Measurements from ENCODE around the gene BICDL2. TPM values are rescaled to one million over a fixed set of nuclear protein-coding genes. Genes with fewer than 3 reads are reported as not detected.

The BICDL2 gene
- total and polyA plus RNA-seq, 2 donors (not counting 1 experiment from before 2014, with no cell fraction given), result not detected

GRCh38 chr16:3015865-3016521 is 20.8 kb downstream of the BICDL2 start:
- Histone ChIP-seq H3K36me3 (ENCODE audit: control insufficient read depth, insufficient read depth, low read length) (no peaks in the 10 kb centered on the region), H3K79me2 (ENCODE audit: control insufficient read depth, insufficient read depth, low read length) (no peaks in the 10 kb centered on the region), H3K27me3 (ENCODE audit: control insufficient read depth, insufficient read depth, low read length) (peaks cover 24% of the 10 kb centered on the region), H3K4me3 (replicated peaks in 1 of 4; ENCODE audit: control extremely low read depth in 1 of 4, insufficient read depth in 1 of 4, low read depth in 3 of 4, low read length in 4 of 4) (no peak overlapping the region), H3K4me1 (ENCODE audit: control insufficient read depth, extremely low read depth, insufficient read depth, low read length) (no peaks in the 10 kb centered on the region), H3K9ac (ENCODE audit: insufficient read depth, low read length) (no peak overlapping the region), H2AFZ (ENCODE audit: low read length) (no peak overlapping the region), H3K9me3 (ENCODE audit: control insufficient read depth, insufficient read depth, low read depth, low read length) (no peaks in the 10 kb centered on the region), H3K4me2 (ENCODE audit: extremely low read depth, insufficient read depth, low read length) (no peak overlapping the region), H3K27ac (ENCODE audit: insufficient read depth, low read length) (no peak overlapping the region), H4K20me1 (ENCODE audit: control insufficient read depth, extremely low read depth, insufficient read depth, low read length) (no peaks in the 10 kb centered on the region)
- TF ChIP-seq CTCF (conservative IDR thresholded peaks at IDR 0.05 in 1 of 2, IDR thresholded peaks at IDR 0.05 in 1 of 2; ENCODE audit: low read depth in 1 of 2, low read length in 2 of 2) (no peak), EZH2 (IDR thresholded peaks at IDR 0.05; ENCODE audit: low read length, missing control alignments) (no peak)
- no peak for DNase-seq (ENCODE audit: low read depth in 2 of 2)

GRCh38 chr16:3014971-3015370 is 21.8 kb downstream of the BICDL2 start:
- Histone ChIP-seq H3K4me3 (replicated peaks in 1 of 4; ENCODE audit: control extremely low read depth in 1 of 4, insufficient read depth in 1 of 4, low read depth in 3 of 4, low read length in 4 of 4) (no peak overlapping the region), H3K79me2 (ENCODE audit: control insufficient read depth, insufficient read depth, low read length) (no peaks in the 10 kb centered on the region), H3K36me3 (ENCODE audit: control insufficient read depth, insufficient read depth, low read length) (no peaks in the 10 kb centered on the region), H3K9ac (ENCODE audit: insufficient read depth, low read length) (no peak overlapping the region), H4K20me1 (ENCODE audit: control insufficient read depth, extremely low read depth, insufficient read depth, low read length) (no peaks in the 10 kb centered on the region), H2AFZ (ENCODE audit: low read length) (no peak overlapping the region), H3K27me3 (ENCODE audit: control insufficient read depth, insufficient read depth, low read length) (peaks cover 26% of the 10 kb centered on the region), H3K4me2 (ENCODE audit: extremely low read depth, insufficient read depth, low read length) (no peak overlapping the region), H3K27ac (ENCODE audit: insufficient read depth, low read length) (no peak overlapping the region), H3K4me1 (ENCODE audit: control insufficient read depth, extremely low read depth, insufficient read depth, low read length) (no peaks in the 10 kb centered on the region), H3K9me3 (ENCODE audit: control insufficient read depth, insufficient read depth, low read depth, low read length) (no peaks in the 10 kb centered on the region)
- DNase-seq (ENCODE audit: low read depth in 2 of 2), result no peak
- TF ChIP-seq CTCF (conservative IDR thresholded peaks at IDR 0.05 in 1 of 2, IDR thresholded peaks at IDR 0.05 in 1 of 2; ENCODE audit: low read depth in 1 of 2, low read length in 2 of 2) (no peak), EZH2 (IDR thresholded peaks at IDR 0.05; ENCODE audit: low read length, missing control alignments) (no peak)

GRCh38 chr16:3013998-3014690 is 22.6 kb downstream of the BICDL2 start:
- Histone ChIP-seq H2AFZ (ENCODE audit: low read length) (no peak overlapping the region), H3K9me3 (ENCODE audit: control insufficient read depth, insufficient read depth, low read depth, low read length) (no peaks in the 10 kb centered on the region), H3K4me1 (ENCODE audit: control insufficient read depth, extremely low read depth, insufficient read depth, low read length) (no peaks in the 10 kb centered on the region), H3K79me2 (ENCODE audit: control insufficient read depth, insufficient read depth, low read length) (no peaks in the 10 kb centered on the region), H3K4me2 (ENCODE audit: extremely low read depth, insufficient read depth, low read length) (no peak overlapping the region), H4K20me1 (ENCODE audit: control insufficient read depth, extremely low read depth, insufficient read depth, low read length) (no peaks in the 10 kb centered on the region), H3K36me3 (ENCODE audit: control insufficient read depth, insufficient read depth, low read length) (no peaks in the 10 kb centered on the region), H3K27me3 (ENCODE audit: control insufficient read depth, insufficient read depth, low read length) (peaks cover 30% of the 10 kb centered on the region), H3K4me3 (replicated peaks in 1 of 4; ENCODE audit: control extremely low read depth in 1 of 4, insufficient read depth in 1 of 4, low read depth in 3 of 4, low read length in 4 of 4) (no peak overlapping the region), H3K9ac (ENCODE audit: insufficient read depth, low read length) (no peak overlapping the region), H3K27ac (ENCODE audit: insufficient read depth, low read length) (no peak overlapping the region)
- TF ChIP-seq EZH2 (IDR thresholded peaks at IDR 0.05; ENCODE audit: low read length, missing control alignments) (no peak), CTCF (conservative IDR thresholded peaks at IDR 0.05 in 1 of 2, IDR thresholded peaks at IDR 0.05 in 1 of 2; ENCODE audit: low read depth in 1 of 2, low read length in 2 of 2) (no peak)
- DNase-seq (ENCODE audit: low read depth in 2 of 2), result no peak

All from fibroblast of lung (primary cell).